ENCODE data around the gene FAF2.

- TF ChIP-seq CTCF (IDR thresholded peaks at IDR 0.05): no peak
- no peak for TF ChIP-seq POLR2A (IDR thresholded peaks at IDR 0.05)
Measured at GRCh38 chr5:176444742-176445141, 3.4 kb upstream of the FAF2 start.

All from gastroesophageal sphincter (tissue), 3 donors.